HG03460 (cell line): ENCODE results near the gene OLIG2.

Source experiments
- ATAC-seq: cut with Tn5 transposase; IDR thresholded peaks from one replicate; pipeline ENCODE4 v1.9.1; 2021; ENCODE audit not compliant: unreplicated experiment

OLIG2 gene

GRCh38 chr21:33025489-33026442, at the start of gene OLIG2:
OLIG2 (plus strand) TSS chr21:33025935; CDS start chr21:33026863, 928 bp downstream.
- ATAC-seq: no peak

DNA sequence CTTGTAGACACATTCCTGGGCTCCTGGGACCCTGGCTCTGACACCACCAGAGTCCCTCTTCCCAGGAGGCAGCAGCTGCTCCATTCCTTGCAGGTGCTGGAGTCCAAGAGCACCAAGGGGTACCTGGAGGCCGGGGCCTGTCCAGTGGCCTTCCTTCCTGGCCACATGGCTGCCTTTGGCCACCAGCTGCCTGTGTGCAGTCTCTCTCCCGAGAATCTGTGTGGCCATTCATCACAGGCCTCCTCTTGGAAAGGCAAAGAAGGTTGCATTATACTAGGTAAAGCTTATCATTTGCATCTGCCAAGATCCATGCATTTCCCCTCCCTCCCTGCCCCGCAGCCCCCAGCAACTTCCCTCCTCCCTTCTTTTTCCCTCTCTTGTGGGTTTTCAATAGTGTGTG, 48.9 kb upstream of the OLIG2 start:
- no peak for ATAC-seq

- ATAC-seq: no peak
These were observed 48.5 kb upstream of the OLIG2 start for GRCh38 chr21:32977216-32977615.

DNA sequence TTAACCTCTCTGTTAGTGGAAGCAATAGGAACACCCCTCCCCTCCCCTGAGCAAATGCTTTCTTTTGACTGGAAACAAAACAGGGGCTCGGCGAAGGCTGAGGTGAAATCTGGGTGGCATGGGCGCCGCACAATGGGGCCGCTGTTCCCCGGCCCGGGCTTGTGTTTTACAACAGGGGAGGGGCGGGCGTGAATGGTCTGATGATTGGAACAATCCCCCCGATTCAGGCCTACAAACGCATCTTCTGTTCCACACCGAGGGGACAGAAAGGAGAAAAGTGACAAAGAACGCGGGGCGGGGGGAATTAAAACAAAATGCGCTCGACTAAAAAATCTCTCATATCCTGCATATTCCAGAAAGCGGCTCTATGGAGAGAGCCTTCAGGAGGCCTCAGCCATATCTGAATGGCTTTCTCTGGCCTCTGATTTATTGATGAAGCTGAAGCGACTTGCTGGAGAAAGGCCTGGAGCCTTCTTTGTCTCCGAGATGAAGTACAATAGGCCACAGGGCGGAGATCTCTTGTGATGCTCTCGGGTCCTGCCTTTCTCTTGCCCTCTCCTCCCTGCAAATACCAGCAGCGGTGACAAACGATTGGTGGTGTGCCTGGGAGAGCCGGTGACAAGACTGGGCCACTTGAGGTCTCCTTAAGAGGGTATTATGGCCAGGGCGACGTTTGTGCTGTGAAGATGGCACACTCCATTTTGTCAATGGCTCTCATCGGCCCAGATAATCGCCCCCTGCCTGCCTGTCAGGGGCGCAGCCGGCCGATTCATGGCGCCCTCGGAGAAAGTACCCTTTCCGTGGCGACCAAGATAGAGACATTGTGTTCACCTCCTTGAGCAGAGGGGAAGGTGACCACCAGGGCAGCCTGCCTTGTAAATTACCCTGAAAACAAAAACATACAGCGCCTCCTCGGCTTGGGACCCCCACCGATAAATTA, 47.1 kb upstream of the OLIG2 start:
- no peak for ATAC-seq

- no peak for ATAC-seq
These were observed 46.0 kb upstream of the OLIG2 start for GRCh38 chr21:32979598-32980268.

GRCh38 chr21:32981096-32981495, 44.6 kb upstream of the OLIG2 start:
- ATAC-seq: no peak

DNA sequence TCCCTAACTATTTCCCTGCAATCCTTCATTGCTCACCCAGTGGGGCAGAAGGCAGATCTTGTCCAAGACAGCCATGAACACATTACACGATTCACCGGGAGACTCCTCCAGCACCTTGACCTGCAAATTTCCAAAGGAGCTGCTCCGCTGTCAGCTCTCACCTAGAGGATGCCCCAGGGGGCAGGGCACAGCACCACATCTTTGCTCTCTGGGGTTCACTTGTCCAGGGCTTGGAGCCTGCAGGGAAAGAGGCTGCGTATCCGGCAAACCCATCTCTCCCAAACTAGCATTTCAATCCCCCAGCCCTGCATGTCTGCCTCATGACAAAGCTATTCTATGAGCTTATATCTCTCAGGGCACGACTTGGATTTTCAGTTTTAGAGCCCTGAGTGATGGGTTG, 35.1 kb upstream of the OLIG2 start:
- ATAC-seq: no peak

- ATAC-seq: no peak
These were observed 34.4 kb upstream of the OLIG2 start for GRCh38 chr21:32991361-32991760.

DNA sequence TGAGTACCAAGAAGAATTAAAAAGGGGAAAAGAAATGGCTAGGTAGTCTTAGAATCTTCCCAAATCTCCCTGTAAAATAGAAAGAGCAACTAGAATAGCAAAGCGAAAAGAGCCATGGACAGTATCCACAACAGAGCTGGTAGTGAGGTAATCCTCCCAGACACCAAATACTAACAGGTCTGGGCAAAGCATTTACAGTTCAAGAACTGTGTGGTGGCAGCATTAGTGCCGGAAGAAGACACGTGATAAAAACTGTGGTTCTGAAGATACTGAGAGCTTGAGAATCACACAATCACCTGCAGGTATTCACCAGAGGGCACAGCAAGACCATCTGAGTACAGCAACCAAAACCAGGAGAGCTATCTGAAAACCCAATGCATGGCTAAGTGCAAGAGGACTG, 31.8 kb upstream of the OLIG2 start:
- no peak for ATAC-seq

DNA sequence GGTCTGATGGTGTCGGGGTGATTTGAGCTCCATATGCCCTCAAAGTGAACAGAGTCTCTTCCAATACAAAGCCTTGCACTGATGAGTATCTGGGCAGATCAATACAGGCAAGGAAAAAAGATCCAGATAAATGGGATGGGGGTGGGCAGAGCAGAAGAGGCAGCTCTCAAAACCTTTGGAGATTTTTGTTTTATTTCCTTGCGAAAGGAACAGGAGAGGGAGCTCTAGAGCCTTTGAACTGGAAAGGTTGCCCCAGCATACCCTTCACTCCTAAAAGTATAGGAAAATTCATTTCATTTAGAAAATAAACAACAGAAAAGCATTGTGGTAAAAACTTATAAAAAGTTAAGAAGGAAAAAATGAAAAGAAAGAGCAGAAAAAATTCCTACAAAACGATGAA, 31.4 kb upstream of the OLIG2 start:
- ATAC-seq: no peak

- ATAC-seq: no peak
These were observed 18.0 kb upstream of the OLIG2 start for GRCh38 chr21:33007747-33008146.

DNA sequence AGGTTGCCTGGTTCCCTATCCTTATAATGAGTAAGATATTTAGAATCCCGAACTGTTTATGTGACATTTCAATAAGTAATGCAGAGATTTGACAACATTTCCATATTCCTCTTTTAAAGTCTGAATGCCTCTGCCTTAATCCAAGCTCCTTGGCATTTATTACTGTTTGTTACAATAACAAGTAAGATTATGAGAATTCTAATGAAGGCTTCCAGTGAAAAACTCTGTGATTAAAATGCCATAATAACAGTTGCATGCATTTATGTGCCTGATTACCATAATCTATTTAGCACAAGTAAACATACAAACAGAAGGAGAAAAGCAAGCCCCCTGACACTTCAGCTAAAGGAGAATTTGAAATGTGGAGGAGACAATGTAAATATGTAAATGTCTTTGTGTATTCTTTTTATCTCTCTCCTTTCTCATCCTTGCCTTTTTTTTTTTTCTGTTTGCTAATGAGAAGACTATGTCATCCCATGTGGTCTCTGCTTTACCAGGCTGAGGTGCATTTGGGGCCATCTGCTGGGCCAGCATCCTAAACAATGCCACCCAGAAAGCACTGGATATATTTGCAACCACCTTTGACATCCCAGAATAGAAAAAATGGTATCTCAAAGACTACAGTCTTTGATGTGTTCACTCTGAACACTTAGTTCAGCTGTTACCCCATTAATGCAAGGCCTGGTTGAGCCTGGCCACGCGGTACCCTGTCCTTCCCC, 17.2 kb upstream of the OLIG2 start:
- no peak for ATAC-seq

- ATAC-seq: no peak
These were observed 14.8 kb upstream of the OLIG2 start for GRCh38 chr21:33010931-33011330.

- no peak for ATAC-seq
These were observed 14.3 kb upstream of the OLIG2 start for GRCh38 chr21:33011462-33011861.

DNA sequence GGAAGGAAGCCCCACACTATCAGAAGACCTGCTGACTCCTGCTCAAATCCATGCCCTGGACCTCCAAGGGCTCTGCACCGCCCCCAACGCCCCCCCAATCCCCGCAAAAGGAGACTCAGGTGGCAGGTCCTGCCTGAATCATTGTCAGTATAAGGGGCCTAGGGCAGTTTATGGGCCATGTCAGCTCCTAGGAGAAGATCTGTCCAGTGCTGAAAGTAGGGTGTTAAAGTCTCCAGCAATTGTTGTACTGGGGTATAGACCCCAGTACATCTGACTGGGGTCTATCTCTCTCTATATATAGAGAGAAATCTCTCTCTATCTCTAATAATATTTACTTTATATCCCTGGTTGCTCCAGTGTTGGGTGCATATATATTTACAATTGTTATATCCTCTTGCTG, 12.1 kb upstream of the OLIG2 start:
- no peak for ATAC-seq

- no peak for ATAC-seq
These were observed 11.4 kb upstream of the OLIG2 start for GRCh38 chr21:33014331-33014730.

DNA sequence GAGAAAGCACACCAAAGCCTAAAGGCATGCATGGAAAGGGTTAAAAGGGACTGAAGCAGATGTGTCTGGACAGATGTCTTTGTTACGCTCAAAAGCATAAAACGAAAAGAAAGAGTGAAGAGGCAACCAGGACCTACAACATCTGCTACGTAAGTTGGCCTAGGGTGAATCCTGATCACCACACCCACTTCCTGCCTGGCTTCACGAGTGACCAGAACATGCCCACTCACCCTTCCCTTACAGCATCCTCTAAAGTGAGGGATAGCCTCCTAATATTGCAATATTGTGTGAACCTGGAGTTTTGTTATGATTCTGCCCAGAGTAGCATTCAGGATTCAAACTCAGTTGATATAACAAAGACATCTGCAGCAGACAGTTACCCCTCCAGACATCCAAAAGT, 10.6 kb upstream of the OLIG2 start:
- ATAC-seq: no peak

DNA sequence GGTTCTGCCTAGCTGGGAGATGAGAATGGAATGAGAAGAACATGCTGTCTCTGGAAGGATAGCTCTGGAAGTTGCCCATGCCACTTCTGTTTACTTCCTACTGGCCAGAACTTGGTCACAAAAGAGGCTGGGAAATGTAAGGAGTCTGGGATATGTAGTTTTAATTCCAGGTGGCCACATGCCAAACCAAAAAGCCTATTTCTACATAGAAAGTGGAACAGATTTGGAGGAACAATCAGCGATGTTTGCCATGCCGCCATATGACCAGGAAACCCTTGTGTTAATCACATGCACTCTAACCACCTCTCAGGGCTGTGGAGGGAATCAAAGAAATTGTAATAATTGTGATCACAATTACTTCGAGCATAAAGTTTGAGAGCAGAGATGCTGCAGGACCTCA, 10.0 kb upstream of the OLIG2 start:
- ATAC-seq: no peak

DNA sequence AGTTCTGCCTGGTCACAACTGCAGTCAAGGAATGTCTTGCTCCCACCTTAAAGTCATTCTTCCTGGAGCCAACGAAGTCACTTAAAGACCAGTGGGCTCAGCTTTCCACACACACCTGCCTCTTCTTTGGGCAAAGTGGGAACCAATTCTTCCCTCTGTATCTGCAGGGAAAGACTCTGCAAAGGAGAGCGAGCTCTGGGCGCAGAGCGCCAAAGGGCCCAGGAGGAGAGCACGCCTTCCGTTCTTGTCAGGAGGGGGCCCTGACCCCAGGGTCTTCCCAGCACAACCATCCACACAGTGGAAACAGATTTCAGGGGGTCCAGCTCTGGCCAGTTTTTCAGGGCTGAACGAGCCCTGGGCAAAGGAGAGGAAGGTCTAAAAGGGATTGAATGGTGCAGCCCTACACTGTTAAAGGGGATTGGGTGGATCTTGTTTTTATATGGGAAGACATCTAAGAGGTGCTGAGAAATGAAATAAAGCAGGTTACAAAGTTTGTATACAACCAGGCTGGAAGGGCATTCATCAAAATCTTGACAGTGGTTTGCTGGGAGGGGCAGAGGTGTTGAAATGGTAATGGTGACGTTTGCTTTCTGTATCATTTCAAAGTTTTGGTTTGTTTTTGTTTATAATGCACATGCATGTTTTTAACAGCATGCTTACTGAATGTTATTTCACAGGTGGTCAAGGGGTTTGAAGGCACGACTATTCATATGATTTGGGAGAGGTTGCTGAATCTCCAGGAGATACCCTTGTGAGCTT, 6.8 kb upstream of the OLIG2 start:
- no peak for ATAC-seq

DNA sequence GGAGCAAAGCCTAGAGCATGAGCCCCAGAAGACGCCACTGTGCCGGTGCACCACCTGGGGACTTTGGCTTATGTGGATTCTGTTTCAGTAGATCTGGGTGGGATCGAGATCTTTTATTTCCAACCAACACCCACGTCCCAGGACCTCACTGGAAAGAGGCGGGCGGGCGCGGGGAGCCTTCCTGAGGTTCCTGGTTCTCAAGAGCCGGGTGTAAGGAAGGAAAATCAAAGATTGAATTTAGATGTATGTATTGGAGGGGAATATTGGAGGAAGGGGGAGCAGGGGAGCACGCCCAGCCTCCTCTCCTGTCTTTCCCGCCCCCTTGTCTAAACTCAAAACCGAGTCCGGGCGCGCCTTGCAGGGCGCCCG, 6.2 kb upstream of the OLIG2 start:
- ATAC-seq: no peak
